C4-2B (cell line): Measurements from ENCODE around the gene IGF2R.

Experiments
- ZFX ChIP-seq: fragments of 450-650 bp; IDR thresholded peaks from 2 replicates; pipeline ENCODE4 v1.6.1; 2017
- TF ChIP-seq, protein P1 (sequence below): fragments of 450-650 bp; conservative IDR thresholded peaks from 2 replicates; pipeline ENCODE4 v1.5.1; 2017; ENCODE audit warnings: mild to moderate bottlenecking

DNA sequence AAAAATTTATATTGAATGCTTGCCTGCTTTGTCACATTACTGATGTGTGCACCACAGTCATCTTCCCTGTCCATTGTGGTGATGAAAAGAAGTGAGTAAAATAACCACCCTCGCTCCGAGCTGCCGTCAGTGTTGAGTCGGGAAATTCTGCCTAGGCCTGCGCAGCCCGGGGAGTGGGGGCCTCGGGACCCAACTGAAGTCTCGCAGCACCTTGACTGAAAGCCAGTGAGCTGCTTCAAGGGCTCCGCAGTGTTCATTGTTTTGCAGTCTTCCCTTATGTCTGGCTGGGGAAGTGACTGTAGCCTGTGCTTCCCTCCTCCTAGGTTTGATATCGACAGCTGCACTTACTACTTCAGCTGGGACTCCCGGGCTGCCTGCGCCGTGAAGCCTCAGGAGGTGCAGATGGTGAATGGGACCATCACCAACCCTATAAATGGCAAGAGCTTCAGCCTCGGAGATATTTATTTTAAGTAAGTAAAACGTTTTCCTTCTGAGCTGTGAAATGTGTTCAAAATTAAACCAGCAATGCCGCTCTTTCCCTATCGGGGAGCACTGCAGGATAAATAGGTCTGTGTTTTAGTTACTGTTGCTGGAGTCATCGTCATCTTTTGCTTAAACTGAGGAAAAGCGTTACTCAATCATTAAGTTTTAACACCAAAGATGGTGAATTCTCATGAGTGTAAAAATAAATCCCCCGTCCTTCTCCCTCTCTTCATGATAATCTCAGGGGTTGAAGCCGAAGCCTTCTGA, 120.1 kb downstream of the IGF2R start:
- TF ChIP-seq, protein P1, sequence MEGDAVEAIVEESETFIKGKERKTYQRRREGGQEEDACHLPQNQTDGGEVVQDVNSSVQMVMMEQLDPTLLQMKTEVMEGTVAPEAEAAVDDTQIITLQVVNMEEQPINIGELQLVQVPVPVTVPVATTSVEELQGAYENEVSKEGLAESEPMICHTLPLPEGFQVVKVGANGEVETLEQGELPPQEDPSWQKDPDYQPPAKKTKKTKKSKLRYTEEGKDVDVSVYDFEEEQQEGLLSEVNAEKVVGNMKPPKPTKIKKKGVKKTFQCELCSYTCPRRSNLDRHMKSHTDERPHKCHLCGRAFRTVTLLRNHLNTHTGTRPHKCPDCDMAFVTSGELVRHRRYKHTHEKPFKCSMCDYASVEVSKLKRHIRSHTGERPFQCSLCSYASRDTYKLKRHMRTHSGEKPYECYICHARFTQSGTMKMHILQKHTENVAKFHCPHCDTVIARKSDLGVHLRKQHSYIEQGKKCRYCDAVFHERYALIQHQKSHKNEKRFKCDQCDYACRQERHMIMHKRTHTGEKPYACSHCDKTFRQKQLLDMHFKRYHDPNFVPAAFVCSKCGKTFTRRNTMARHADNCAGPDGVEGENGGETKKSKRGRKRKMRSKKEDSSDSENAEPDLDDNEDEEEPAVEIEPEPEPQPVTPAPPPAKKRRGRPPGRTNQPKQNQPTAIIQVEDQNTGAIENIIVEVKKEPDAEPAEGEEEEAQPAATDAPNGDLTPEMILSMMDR, result peak; percentile 36
- no peak for TF ChIP-seq ZFX
